Occipital lobe (tissue), 2 donors: ENCODE results near the gene ADGRA3. TPM values are rescaled to one million over a fixed set of nuclear protein-coding genes. Genes with fewer than 3 reads are reported as not detected.
"Not testable (repeated sequence)": the region's sequence is repeated elsewhere in the genome, so short reads cannot be mapped to it uniquely, and the experiment has no call there.

Source experiments
- DNase-seq: peaks from one replicate; lab custom pipeline; 2025; lab: John Stamatoyannopoulos, UW
- total RNA-seq: library from RNA; depleted of rRNA; stranded (reverse); fragments of >200 nt; gene quantifications from one replicate; pipeline ENCODE4 v1.2.3, GENCODE V29; 2014

ADGRA3 gene
- total RNA-seq, 1 donor from 2014 or later: 56.6 TPM

DNA sequence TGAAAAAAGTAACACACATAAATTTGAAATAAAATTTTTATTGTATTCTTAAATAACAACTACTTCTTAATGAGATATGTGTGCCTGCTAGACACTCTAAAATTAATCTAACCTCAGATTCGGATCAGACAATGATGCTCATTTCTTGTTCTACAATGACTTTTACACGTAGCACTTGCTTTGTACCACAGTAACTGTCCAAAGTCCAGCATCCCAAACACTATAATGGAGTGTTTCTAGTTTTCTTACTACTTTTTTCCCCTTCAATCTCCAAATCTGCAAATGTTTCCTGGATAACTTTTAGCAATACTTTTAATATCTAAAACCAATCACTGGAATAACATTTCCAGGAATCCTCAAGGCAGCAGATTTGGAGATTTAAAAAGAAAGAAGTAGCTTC, 75.9 kb downstream of the ADGRA3 start:
- DNase-seq: no peak

DNA sequence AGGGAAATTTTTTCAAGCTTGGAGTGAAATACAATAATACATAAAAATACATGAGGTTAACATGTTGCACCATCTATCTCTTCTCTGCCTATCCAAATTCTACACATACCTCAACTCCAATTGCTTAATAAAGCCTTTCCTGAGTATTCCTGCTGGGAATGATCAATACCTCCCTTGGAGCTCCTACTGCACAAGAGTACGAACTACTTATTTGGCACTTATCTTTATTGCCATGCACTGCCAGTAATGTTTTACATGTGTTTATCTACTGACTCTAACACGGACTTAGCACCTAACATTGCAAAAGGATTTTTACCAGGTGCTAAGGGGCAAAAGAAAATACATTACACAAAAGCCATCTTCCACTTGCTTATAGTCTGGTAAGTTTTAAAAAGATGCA, 80.2 kb downstream of the ADGRA3 start:
- no peak for DNase-seq

DNA sequence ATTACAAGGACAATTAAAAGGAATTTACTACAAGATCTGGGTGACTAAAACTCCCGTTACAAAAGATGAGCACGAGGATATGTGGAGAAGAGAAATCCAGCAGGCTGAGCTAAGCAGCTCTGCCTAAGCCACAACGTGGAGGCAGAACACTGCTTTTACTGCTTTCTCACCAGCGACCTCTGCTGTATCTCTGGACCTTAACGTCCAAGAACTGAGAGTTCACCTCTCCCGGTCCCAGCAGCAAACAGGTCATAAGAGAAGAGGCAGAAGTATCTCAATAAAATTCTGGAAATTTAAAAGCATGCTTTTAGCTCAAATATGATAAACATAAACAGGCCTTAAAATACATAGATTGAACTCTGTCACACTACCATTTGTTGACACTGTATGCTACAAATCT, 81.0 kb downstream of the ADGRA3 start:
- no peak for DNase-seq

DNA sequence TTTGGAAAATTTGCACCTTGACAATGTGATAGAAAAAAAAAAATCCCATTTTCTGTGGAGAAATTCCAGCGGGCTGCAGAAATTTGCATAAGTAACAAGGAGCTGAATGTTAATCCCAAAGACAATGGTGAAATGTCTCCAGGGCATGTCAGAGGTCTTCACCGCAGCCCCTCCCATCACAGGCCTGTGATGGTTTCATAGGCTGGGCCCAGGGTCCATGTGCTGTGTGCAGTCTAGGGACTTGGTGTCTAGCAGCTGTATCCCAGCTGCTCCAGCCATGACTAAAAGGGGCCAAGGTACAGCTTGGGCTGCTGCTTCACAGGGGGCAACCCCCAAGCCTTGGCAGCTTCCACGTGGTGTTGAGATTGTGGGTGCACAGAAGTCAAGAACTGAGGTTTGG, 85.2 kb downstream of the ADGRA3 start:
- DNase-seq: no peak

DNA sequence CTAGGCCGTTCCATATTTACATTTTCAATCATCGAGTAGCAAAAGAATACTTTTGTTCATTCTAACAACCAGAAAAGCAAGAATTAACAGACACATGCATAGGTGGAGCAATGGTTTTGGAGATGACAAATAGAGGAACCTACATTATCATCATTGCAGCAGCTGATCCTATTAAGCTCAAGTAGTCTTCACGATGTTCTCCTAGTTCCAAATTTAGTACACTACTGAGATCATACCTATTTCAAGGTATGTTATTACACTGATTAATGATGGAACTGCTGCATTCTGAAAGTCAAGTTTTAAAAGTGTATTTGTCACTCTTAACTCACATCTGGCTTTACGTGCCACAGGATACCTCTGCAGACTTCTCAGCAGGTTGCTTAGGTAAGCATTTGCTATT, 87.4 kb downstream of the ADGRA3 start:
- DNase-seq: no peak

DNA sequence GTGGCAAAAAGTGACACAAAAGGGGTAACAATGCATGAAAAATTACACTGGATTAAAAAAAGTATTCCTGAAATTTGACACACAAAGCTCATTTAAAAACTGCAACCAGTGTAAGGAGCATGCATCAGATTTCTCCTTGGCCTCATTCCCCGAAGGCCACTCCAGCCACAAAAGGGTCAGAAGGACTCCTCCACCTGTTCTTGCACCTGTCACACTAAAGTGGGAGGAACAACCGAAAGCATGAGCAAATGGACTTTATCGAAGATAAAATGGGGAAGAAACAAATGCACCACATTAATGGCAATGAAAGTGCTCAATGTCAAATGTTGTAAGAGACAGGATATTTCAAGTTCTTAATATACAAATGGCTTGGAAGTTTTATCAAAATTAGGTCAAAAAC, 88.2 kb downstream of the ADGRA3 start:
- DNase-seq: no peak

DNA sequence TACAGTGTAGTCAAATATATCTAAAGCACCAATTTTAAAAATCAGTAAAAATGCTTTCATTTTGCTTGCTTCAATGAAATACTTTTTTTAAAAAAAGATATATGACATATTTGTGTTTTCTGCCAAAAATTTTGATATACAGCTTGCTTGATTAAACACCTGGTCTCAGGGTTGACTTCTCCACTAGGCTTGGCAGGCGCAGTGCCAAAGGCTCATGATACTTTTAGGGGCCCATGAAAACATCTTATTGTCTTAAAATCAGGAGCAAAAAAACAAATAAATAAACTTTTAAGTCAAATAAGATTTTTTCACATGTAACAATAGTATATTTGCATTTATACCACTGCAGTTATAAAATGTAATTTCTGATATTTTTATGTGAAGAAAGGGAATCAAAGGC, 95.6 kb downstream of the ADGRA3 start:
- no peak for DNase-seq

DNA sequence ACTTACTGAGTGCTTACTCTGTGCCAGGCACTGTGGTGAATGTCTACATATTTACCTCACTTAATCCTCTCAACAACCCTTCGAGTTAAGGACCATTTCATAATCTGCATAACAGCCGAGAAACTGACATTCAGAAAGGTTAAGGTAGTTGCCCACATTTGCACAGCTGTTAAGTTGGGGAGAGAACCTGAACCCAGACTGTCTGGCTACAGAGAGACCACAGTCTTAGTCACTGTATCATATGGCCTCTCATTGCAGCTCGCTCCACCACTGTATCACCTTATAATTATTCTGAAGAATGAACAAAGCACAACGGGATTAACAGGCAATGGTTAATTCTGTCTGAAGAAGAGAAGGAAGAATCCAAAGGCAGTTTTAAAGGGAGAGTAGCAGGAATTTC, 98.5 kb downstream of the ADGRA3 start:
- no peak for DNase-seq

DNA sequence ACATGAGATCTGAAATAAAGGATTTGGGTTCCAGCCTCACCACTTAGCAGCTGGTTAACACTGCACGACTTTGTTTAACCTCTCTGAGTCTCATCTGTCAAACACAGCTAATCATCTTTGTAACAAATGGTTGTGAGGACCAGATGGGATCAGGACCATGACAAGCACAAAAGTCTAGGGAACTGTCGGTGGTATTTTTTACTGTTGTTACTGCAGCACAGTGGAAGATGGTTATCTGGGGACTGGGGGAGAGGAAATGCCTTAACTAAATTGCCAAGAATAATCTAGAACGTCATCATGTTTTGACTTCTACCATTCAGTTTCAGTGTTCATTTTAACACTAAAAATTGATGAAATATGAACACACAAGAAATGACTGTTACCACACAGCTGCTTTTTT, 99.5 kb downstream of the ADGRA3 start:
- DNase-seq: no peak

DNA sequence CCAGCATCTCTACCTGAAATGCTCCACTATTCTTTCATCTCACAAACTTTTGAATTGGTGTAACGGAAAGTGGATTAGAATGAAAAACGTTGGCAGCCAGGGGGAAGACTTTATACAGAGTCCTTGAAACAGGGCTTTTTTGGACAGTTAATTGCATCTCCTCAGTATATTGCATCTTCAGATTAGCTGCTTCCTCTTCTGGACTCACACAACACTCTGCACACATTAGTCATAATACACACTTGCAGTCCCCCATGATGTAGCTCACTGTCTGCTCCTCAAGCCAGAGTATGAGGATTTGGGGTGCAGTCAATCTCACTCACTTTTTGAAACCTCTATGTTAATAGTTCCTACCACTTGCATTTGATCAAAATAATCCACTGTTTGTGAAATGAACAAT, 101.0 kb downstream of the ADGRA3 start:
- no peak for DNase-seq

DNA sequence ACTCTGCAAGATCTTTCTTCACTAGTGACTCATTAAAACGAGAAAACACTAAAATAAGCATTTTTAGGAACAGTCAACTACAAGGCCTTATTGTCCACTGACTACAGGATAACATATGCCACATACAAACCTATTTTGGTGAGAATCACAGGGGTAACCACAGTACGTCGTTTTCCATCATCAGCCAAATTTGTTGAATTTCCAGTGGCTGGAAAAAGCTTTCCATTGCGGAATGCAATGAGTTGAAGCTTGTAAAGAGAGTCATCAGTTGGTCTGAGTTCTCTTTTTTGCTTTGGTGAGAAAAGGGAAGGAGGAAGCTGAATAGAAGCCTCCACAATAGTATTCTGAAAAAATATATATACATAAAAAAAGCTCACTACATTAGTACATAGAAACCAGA, 102.4 kb downstream of the ADGRA3 start:
- DNase-seq: no peak

DNA sequence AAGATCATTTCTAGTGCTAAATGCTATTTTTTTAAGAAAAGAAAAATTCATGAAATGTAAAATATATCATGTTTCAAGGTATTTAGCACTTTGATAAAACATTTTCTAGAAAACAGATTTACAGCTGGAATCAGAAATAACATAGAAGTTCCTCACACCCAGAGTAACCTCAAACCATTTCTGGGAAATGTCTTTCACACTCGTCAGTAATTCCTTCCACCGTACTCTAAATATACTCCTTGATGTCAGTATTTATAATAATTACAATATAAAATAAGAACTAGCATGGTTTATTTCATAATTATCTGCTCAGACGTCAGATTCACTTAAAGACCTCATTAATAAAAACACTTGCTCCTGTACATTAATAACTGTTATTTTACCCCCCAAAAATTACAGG, 103.9 kb downstream of the ADGRA3 start:
- no peak for DNase-seq

DNA sequence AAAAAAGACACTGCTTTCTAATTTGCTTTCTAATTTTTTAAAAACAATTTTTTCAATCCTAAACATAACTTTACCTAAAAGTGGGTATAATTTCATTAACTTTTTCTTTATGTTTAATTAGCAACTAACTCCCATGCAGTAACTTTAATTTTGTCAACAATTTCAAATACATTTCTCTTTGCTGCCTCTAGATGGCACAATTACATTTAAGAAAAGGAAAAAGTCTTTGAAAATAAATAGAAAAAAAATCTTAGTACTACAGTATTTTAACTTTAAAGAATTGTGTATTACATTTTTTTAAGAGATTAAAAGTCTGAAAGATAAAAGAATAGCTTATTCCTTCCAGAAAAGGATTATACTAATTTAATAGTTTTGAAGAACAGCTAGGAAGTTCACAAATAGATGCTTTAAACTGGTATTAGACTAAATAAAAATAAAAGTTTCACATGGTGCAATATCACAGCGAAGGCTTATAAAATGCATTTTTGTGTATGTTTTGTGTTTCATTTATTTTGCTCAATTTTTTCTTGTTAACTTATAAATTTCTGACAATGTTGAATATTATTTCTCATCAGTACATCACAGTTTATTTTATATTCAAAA, 105.1 kb downstream of the ADGRA3 start:
- DNase-seq: no peak

DNA sequence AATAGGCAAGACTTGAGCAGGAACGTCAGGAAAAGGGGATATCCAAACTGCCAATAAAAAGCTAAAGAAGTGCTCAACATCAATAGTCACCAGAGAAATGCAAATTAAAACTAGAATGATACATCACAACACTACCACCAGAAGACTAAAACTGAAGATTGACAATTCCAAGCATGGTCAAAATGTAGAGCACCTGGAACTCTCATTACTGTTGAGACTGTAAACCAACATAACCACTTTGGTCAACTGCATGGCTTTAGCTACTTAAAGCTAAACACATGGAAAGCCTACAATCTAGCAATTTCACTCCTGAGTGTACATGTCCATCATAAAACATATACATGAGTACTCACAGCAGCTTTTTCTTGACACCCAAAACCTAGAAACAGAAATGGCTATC, 107.4 kb downstream of the ADGRA3 start:
- no peak for DNase-seq

DNA sequence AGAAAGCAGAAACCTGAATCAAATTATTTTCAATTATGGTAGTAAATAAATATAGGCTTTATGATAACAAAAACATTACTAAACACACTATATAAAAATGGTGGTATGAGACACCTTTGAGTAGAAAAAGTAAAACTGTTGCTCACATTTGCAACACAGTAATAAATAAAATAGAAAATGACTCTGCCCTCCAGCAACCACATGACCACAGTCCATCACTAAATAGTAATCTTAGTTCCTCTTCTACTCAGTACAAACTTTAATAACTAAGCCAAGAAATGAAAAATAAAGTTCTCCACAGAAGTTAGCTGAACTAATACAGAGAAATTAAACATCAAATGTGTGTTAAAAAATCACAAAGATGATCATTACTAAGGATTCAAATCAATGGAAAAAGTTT, 108.5 kb downstream of the ADGRA3 start:
- no peak for DNase-seq

DNA sequence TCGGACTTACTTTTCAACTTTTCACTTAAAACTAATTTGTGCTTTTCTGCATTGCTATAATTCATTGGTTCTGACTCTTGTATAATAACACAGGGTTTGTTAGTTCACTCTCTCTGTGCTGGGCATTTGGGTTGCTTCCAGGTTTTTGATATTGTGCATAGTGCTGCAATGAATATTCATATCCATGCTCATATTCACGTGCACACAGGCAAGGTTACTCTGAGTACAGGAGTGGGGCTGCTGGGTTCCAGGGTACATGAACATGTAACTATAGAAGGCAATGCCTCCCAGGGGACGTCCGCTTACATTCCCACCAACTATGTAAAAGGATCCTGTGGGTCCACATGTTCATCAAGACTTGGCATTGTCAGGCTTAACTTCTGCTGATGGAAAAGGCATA, 117.2 kb downstream of the ADGRA3 start:
- DNase-seq: no peak

DNA sequence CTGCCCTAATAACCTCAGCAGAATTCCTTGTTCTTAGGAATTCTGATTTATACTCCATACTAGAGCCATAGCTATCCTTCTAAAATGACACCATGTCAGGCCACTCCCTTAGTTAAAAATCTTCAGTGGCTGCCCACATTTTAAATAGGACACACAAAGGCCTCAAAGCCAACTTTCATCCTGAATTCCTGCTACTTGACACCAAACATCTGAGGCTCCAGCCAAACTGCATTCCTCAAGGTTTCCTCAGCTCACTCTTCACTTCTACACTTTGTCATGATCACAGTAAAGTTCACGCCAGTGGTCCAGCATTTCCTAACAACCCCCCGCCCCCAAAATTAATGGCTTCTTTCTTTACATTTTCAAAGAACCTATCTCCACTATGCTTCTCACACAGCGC, 124.3 kb downstream of the ADGRA3 start:
- DNase-seq: no peak

DNA sequence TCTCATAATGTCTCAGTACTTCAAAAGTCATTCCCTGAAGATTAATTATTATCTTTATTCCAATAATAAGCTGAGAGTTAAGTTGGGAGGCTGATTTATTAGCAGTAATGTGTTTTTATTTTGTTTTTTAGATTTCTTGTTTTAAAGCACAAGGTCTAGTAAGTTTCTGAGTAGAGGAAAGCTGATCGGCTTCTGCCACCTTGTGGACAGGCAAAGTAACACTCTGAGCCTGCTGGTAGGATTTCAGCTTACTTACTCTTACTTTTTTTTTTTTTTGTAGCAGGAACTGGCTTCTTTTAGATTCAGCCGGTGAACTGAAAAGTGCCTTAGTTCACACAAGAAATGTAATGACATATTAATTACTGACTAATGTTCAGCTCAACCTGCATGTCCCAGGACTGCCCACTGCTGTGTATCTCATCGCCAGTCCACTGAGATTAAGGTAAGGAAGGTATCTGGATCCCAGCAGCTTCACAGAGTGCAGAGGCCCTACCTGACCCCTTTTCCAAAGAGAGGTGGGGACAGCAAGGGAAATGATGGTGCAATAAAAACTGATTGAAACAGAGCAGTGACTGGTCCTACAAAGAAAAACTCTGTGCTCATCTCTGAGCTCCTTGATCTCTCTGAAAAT, 126.5 kb downstream of the ADGRA3 start:
- DNase-seq: peak; percentile 38

DNA sequence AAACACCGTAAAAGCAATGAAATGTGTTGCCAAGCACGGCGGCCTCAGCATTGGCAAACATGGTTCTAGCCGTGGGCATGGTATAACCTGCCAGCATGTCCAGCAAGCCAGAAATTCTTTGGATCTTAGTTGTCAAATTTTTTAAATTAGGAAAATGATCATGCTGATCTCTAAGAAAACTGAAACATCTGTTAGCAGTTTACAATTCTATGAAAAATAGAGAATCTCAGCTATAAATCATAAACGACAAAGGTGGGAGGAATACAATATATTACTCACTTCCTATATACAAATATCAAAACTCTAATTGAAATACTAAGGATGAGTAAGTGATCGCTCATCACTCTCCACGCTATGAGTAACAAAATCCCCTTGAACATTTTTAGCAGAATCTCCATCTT, 130.3 kb downstream of the ADGRA3 start:
- no peak for DNase-seq

DNA sequence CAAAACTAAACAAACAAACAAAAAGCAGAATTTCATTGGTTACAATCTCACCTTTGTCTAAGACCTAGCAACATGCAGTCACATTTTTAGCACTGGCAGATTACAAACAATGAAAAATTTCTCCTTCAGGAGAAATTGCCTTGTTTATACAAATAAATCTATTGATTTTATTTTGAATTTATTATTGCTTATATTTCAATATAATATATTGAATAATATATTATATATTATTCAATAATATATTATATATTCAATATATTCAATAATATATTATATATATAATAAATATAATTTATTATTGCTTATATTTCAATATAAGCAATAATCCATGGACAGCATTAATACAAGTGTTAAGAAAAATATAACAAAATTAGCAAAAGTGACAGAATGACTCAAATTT, 131.7 kb downstream of the ADGRA3 start:
- DNase-seq: no peak

DNA sequence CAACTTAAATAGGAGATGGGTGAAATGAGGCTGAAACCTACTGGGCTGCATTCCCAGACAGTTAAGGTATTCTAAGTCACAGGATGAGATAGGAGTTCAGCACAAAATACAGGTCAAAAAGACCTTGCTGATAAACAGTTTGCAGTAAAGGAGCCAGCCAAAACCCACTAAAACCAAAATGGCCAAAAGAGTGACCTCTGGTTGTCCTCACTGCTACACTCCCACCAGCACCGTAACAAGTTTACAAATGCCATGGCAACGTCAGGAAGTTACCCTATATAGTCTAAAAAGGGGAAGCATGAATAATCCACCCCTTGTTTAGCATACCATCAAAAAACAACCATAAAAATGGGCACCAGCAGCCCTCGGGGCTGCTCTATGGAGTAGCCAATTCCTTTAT, 133.7 kb downstream of the ADGRA3 start:
- not testable (repeated sequence) for DNase-seq

DNA sequence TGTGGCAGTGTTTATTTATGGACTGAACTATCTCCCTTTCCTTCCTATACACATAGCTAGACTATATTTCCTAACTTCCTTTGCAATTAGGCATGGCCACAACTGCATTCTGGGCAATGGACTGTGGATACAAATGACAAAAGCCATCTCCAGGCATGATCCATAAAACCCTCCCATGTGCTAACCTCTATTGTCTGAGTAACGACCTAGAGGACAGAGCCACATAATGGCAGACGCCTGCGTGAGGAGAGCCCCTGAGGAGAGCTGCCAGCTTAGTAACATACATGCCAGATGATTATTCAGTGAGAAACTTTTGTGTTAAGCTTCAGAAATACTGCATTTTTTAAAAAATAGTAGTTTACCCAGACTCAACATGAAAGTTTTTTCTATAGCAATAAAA, 142.9 kb downstream of the ADGRA3 start:
- DNase-seq: no peak

DNA sequence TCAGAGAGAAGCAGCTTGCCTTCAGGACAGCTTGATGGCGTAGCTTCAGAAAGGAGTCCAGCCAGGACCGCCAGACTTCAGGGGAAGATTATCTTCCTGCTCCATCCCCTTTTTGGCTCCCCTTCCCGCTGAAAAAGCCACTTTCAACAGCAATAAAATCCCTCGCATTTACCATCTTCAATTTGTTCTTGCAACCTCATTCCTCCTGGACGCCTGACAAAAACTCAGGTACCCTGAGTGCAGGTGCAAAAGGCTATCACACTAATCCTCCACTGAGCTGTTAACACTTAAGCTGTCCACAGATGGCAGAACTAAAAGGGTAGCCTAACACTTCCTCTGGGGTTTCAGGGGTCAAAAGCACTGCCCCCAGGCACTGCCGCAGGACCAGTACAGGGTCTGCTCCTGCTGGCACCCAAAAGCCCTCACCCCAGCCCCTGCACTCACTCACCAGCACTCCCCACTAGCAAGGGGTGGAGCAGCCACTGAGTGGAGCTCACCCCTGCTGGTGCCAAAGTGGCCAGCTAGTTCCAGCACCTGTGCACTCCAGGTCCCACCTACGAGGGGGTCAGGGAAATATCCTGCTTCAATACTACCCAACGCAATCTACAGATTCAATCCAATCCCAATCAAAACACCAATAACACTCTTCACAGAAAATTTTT, 145.8 kb downstream of the ADGRA3 start:
- no peak for DNase-seq
